Smooth muscle cell (in vitro differentiated cells): ENCODE results near the gene PRMT7. TPM values are rescaled to one million over a fixed set of nuclear protein-coding genes. Genes with fewer than 3 reads are reported as not detected.

Experiments
- DNase-seq: peaks from one replicate; lab custom pipeline; 2025; ENCODE audit not compliant: unreplicated experiment; lab: John Stamatoyannopoulos, UW
- H2AFZ ChIP-seq: fragments of 200-600 bp; sonication (generic); 2 replicates; pipeline ENCODE4 v1.6.0; 2016; ENCODE audit warnings: antibody characterized with exemption, low read depth, mild to moderate bottlenecking
- H3F3A ChIP-seq: fragments of 200-600 bp; sonication (generic); 2 replicates; pipeline ENCODE4 v1.6.0; 2017; ENCODE audit warnings: antibody characterized with exemption, low read depth
- H3K27ac ChIP-seq: fragments of 200-600 bp; sonication (generic); 2 replicates; pipeline ENCODE4 v1.5.1; 2016; ENCODE audit warnings: low read depth, mild to moderate bottlenecking
- H3K27me3 ChIP-seq: fragments of 200-600 bp; sonication (generic); 2 replicates; pipeline ENCODE4 v1.6.1; 2016; ENCODE audit warnings: low read depth, mild to moderate bottlenecking
- H3K36me3 ChIP-seq: fragments of 200-600 bp; sonication (generic); 2 replicates; pipeline ENCODE4 v1.5.1; 2016; ENCODE audit warnings: low read depth
- H3K4me1 ChIP-seq: fragments of 200-600 bp; sonication (generic); 2 replicates; pipeline ENCODE4 v1.5.1; 2016; ENCODE audit warnings: low read depth
- H3K4me2 ChIP-seq: fragments of 200-600 bp; sonication (generic); 2 replicates; pipeline ENCODE4 v1.6.0; 2016; ENCODE audit warnings: mild to moderate bottlenecking
- H3K4me3 ChIP-seq: fragments of 200-600 bp; sonication (generic); 2 replicates; pipeline ENCODE4 v1.5.1; 2016; ENCODE audit warnings: mild to moderate bottlenecking
- H3K79me2 ChIP-seq: fragments of 200-600 bp; sonication (generic); 2 replicates; pipeline ENCODE4 v1.6.0; 2016; ENCODE audit warnings: low read depth, mild to moderate bottlenecking
- H3K9ac ChIP-seq: fragments of 200-600 bp; sonication (generic); 2 replicates; pipeline ENCODE4 v1.6.0; 2016; ENCODE audit warnings: low read depth
- H3K9me3 ChIP-seq: fragments of 200-600 bp; sonication (generic); replicated peaks from 2 replicates; pipeline ENCODE4 v1.5.1; 2016; ENCODE audit warnings: low read depth
- H4K20me1 ChIP-seq: fragments of 200-600 bp; sonication (generic); 2 replicates; pipeline ENCODE4 v1.6.0; 2016; ENCODE audit warnings: low read depth
- CTCF ChIP-seq: fragments of 200-600 bp; sonication (generic); IDR thresholded peaks from 2 replicates; pipeline ENCODE4 v1.5.1; 2017; ENCODE audit warnings: borderline replicate concordance, mild to moderate bottlenecking, antibody characterized with exemption; ENCODE audit not compliant: insufficient read depth, poor library complexity, severe bottlenecking
- WGBS: methylation state at CpG from one replicate; pipeline ENCODE4 v1.1.7; 2016; ENCODE audit warnings: low lambda C conversion rate; 5-methylcytosine and 5-hydroxymethylcytosine counted together
- polyA plus RNA-seq: library from polyadenylated mRNA; unstranded; fragments of >200 nt; fragmentation: Nextera tagmentation; extraction: Ambion mirVana; gene quantifications from 2 replicates; pipeline ENCODE4 v1.2.1, GENCODE V29; 2016
- total RNA-seq: library from RNA; depleted of rRNA; stranded (reverse); fragments of >200 nt; gene quantifications from 2 replicates; pipeline ENCODE4 v1.2.3, GENCODE V29; 2014

The PRMT7 gene
- total and polyA plus RNA-seq, 2 experiments from 2014 or later, result 22.1 to 25.4 TPM

DNA sequence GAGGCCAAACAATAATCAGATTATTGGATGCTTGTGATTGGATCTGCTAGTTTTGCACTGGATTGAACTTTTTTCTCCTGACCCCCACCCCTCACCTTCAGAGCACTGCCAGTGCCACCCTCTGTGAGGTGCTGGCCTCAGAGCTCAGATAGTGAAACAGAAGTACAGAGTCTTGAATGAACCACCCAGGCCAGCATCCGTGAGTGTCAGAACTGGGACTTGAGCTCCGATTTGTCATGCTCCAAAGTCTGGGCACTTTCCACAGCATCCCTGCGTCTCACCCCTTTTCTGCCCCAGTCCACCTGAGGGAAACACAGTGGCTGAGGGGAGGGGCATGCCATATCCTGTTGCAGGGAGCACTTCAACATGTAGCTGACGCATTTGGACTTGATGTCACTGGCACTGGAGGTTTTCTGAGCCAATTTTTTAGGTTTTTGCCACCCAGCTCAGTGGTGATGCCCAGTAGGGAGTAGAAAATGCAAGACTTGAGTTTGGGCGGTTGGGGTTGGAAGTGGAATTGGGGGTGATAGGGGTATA lies 90.2 kb downstream of the PRMT7 start:
- TF ChIP-seq CTCF, result no peak
- H3K27me3 ChIP-seq, result no peaks in the 10 kb centered on the region
- H3K4me3 ChIP-seq, result no peak overlapping the region
- DNase-seq, result no peak
- no peaks in the 10 kb centered on the region for H3K79me2 ChIP-seq
- no peaks in the 10 kb centered on the region for H3K9me3 ChIP-seq
- no peak overlapping the region for H2AFZ ChIP-seq
- H3K27ac ChIP-seq, result peak overlapping the region; percentile 84
- peak overlapping the region; percentile 65 for H3K4me2 ChIP-seq
- 82% methylated on average over 5 of the region's 5 CpGs for WGBS
- H3K4me1 ChIP-seq, result peaks cover 13% of the 10 kb centered on the region
- no peaks in the 10 kb centered on the region for H4K20me1 ChIP-seq
- no peak overlapping the region for H3K9ac ChIP-seq
- H3F3A ChIP-seq, result peaks cover 8% of the 10 kb centered on the region
- H3K36me3 ChIP-seq, result no peaks in the 10 kb centered on the region

DNA sequence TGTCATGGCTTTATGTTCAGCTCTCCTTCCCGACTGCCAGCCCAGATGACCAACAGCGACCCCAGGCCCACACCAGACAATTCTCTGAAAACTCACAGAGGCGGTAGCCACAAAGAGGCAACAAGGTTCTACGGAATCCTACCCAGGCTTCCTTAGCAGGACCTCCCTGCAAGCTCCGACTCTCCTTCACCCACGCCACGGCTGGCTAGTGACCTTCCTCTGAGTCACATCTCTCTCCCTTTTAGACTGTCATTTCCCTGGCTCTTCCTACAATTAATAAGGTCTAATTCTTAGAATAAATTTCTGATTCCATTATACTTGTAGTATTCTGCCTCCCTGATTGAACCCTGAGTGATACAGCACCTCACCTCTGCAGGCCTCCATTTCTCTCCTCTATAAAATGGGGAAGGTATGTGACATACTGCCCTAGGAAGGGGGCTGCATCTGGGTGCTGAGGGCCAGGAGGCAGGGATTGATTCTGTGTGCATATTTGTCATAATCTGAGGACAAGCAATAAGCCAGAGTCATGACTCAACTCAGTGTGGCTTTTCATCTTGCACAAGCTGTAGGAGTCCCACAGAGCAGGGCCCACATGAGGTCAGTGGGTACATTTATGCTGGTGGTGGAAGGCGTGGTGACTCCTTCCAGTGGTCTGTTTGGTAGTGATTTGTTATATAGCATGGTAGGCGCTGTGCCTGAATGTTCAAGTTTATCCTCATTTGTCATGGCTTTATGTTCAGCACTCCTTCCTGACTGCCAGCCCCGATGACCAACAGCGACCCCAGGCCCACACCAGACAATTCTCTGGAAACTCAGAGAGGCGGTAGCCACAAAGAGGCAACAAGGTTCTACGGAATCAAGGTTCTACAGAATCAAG lies 91.3 kb downstream of the PRMT7 start:
- no peak for TF ChIP-seq CTCF
- Histone ChIP-seq H4K20me1 (no peaks in the 10 kb centered on the region), H3K9ac (peak overlapping the region; percentile 49), H3K9me3 (no peaks in the 10 kb centered on the region), H3K4me2 (peak overlapping the region; percentile 65), H3K27me3 (no peaks in the 10 kb centered on the region), H3K79me2 (no peaks in the 10 kb centered on the region), H3K27ac (peak overlapping the region; percentile 84), H3F3A (peaks cover 8% of the 10 kb centered on the region), H2AFZ (no peak overlapping the region), H3K4me1 (peaks cover 19% of the 10 kb centered on the region), H3K4me3 (no peak overlapping the region), H3K36me3 (no peaks in the 10 kb centered on the region)
- WGBS, result 42% methylated on average over 13 of the region's 13 CpGs
- DNase-seq, result no peak

DNA sequence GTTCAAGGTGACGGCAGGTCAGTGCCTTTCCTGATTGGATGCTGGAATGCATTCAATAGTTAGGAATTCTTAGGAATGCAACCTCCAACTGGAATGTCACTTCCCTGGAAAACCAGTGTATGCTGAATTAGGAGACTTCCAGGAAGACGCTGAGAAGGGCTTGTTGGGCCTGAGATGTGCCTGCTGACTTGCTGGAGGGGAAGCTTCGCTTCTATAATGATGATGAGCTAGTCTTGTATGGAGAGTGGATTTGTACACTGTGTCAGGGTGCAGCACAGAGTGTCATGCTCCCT lies 91.9 kb downstream of the PRMT7 start:
- peak overlapping the region; percentile 84 for H3K27ac ChIP-seq
- H3K79me2 ChIP-seq, result no peaks in the 10 kb centered on the region
- no peaks in the 10 kb centered on the region for H3K36me3 ChIP-seq
- H3K9me3 ChIP-seq, result no peaks in the 10 kb centered on the region
- H3K4me1 ChIP-seq, result peaks cover 21% of the 10 kb centered on the region
- H3K4me3 ChIP-seq, result no peak overlapping the region
- no peak overlapping the region for H3K9ac ChIP-seq
- peaks cover 8% of the 10 kb centered on the region for H3F3A ChIP-seq
- no peaks in the 10 kb centered on the region for H4K20me1 ChIP-seq
- H3K27me3 ChIP-seq, result no peaks in the 10 kb centered on the region
- peak overlapping the region; percentile 62 for H3K4me2 ChIP-seq
- WGBS, result 71% methylated on average over 3 of the region's 3 CpGs
- no peak for TF ChIP-seq CTCF
- H2AFZ ChIP-seq, result no peak overlapping the region
- no peak for DNase-seq

DNA sequence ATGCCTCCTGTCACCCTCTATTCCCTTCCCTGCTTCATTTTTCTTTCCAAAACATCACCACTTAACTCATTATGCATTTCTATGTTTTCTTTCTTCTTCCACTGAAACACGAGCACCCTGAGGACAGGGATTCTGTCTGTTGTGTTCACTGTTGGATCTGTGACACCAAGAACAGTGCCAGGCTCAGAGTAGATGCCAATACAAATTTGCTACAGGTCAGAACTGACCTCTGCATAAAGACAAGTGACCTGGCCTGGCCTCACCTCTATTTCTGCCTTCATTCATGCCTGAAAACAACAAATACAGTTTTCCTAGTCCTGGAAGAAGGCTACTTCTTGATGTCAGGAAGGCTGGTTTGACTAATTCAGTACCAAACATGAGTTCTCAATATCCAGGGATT lies 92.4 kb downstream of the PRMT7 start:
- no peak overlapping the region for H3K9ac ChIP-seq
- H4K20me1 ChIP-seq, result no peaks in the 10 kb centered on the region
- no peak overlapping the region for H3K4me2 ChIP-seq
- H3K27ac ChIP-seq, result peak overlapping the region; percentile 84
- H3K27me3 ChIP-seq, result no peaks in the 10 kb centered on the region
- no peak overlapping the region for H3K4me3 ChIP-seq
- no peak for DNase-seq
- peaks cover 20% of the 10 kb centered on the region for H3K4me1 ChIP-seq
- H3F3A ChIP-seq, result peaks cover 8% of the 10 kb centered on the region
- H2AFZ ChIP-seq, result no peak overlapping the region
- no peaks in the 10 kb centered on the region for H3K79me2 ChIP-seq
- no peaks in the 10 kb centered on the region for H3K9me3 ChIP-seq
- TF ChIP-seq CTCF, result no peak
- WGBS, result 87% methylated on average over 1 of the region's 1 CpG
- no peaks in the 10 kb centered on the region for H3K36me3 ChIP-seq
